ENCODE data around the gene MAGI1.

- TF ChIP-seq CTCF (conservative IDR thresholded peaks at IDR 0.05 in 1 of 2, IDR thresholded peaks at IDR 0.05 in 1 of 2; ENCODE audit: low read depth in 1 of 2, low read length in 2 of 2) (no peak), EZH2 (IDR thresholded peaks at IDR 0.05; ENCODE audit: low read length, missing control alignments) (no peak)
These were observed 474.2 kb downstream of the MAGI1 start for GRCh38 chr3:65564483-65564882.
